PC-9 (cell line): Measurements from ENCODE around the gene FRMD8. TPM values are rescaled to one million over a fixed set of nuclear protein-coding genes. Genes with fewer than 3 reads are reported as not detected.

Experiments
- BruUV-seq: library from RNA; stranded (reverse); fragments of 400-500 nt; replicated peaks from 2 replicates; lab custom pipeline; 2021; lab: Mats Ljungman, UMichigan
- CTCF ChIA-PET: fragments of 300-600 bp; sonication (Branson Sonifier 250); formaldehyde crosslinking; loops from one replicate; lab custom pipeline; 2022; ENCODE audit warnings: antibody characterized with exemption; lab: Charles Lee
- POLR2A ChIA-PET: fragments of 300-600 bp; sonication (Branson Sonifier 250); formaldehyde crosslinking; loops from one replicate; lab custom pipeline; 2022; ENCODE audit warnings: antibody characterized with exemption; ENCODE audit not compliant: unreplicated experiment; lab: Charles Lee
- DNase-seq, 2 experiments: peaks; one replicate each; pipeline versions ENCODE4 v3.0.0 to v3.0.0-alpha.2; 2015 to 2022; ENCODE audit warnings: mixed read lengths in 1 of 2
- H2AFZ ChIP-seq: fragments of 200-600 bp; sonication (generic); 2 replicates; pipeline ENCODE4 v1.8.1; 2017; ENCODE audit warnings: antibody characterized with exemption
- H3F3A ChIP-seq: fragments of 200-600 bp; sonication (generic); 2 replicates; pipeline ENCODE4 v1.8.1; 2017; ENCODE audit warnings: antibody characterized with exemption, mild to moderate bottlenecking, low read depth; ENCODE audit not compliant: insufficient read depth
- H3K27ac ChIP-seq: fragments of 200-600 bp; sonication (generic); 2 replicates; pipeline ENCODE4 v1.6.1; 2016; ENCODE audit warnings: mixed run types
- H3K27me3 ChIP-seq: fragments of 200-600 bp; sonication (generic); 2 replicates; pipeline ENCODE4 v1.6.1; 2016; ENCODE audit warnings: low read depth, mixed run types; ENCODE audit not compliant: insufficient read depth
- H3K36me3 ChIP-seq: fragments of 200-600 bp; sonication (generic); 2 replicates; pipeline ENCODE4 v1.6.1; 2016; ENCODE audit warnings: low read depth, mixed run types
- H3K4me1 ChIP-seq: fragments of 200-600 bp; sonication (generic); replicated peaks from 2 replicates; pipeline ENCODE4 v1.6.1; 2016; ENCODE audit warnings: mixed run types; ENCODE audit not compliant: insufficient read depth
- H3K4me2 ChIP-seq: fragments of 200-600 bp; sonication (generic); 2 replicates; pipeline ENCODE4 v1.6.1; 2017; ENCODE audit warnings: mixed run types
- H3K4me3 ChIP-seq: fragments of 200-600 bp; sonication (generic); 2 replicates; pipeline ENCODE4 v1.6.1; 2016; ENCODE audit warnings: mixed run types
- H3K79me2 ChIP-seq: fragments of 200-600 bp; sonication (generic); 2 replicates; pipeline ENCODE4 v1.6.1; 2017; ENCODE audit warnings: low read depth, mixed run types
- H3K9me2 ChIP-seq: fragments of 200-600 bp; sonication (generic); 2 replicates; pipeline ENCODE4 v1.8.1; 2017; ENCODE audit warnings: mild to moderate bottlenecking; ENCODE audit not compliant: insufficient read depth
- H3K9me3 ChIP-seq: fragments of 200-600 bp; sonication (generic); 2 replicates; pipeline ENCODE4 v1.8.1; 2016; ENCODE audit warnings: low read depth; ENCODE audit not compliant: insufficient read depth
- H4K20me1 ChIP-seq: fragments of 200-600 bp; sonication (generic); 2 replicates; pipeline ENCODE4 v1.8.1; 2017; ENCODE audit not compliant: insufficient read depth
- CTCF ChIP-seq: fragments of 200-600 bp; sonication (generic); conservative IDR thresholded peaks from 2 replicates; pipeline ENCODE4 v1.6.1; 2017; ENCODE audit warnings: mixed run types, antibody characterized with exemption, mild to moderate bottlenecking, moderate library complexity
- EZH2 ChIP-seq: fragments of 200-600 bp; sonication (generic); IDR thresholded peaks from 2 replicates; pipeline ENCODE4 v1.8.0; 2017; ENCODE audit warnings: antibody characterized with exemption, low read depth
- intact Hi-C: fragments of 100-400 bp; cut with micrococcal nuclease; formaldehyde crosslinking; loops from one replicate; pipeline ENCODE4 v1.10.0; 2022; ENCODE audit not compliant: unreplicated experiment
- total RNA-seq: library from RNA; stranded (reverse); gene quantifications from 2 replicates; pipeline ENCODE4 v1.2.3, GENCODE V29; 2021

FRMD8 gene
- total RNA-seq, 1 experiment from 2014 or later: 32.4 TPM

- H3K4me3 ChIP-seq: no peak overlapping the region
- H2AFZ ChIP-seq: no peak overlapping the region
- no peaks in the 10 kb centered on the region for H4K20me1 ChIP-seq
- no TSS peak for BruUV-seq
- TF ChIP-seq CTCF (no peak), EZH2 (no peak)
- no peaks in the 10 kb centered on the region for H3K27me3 ChIP-seq
- CTCF ChIA-PET: no interaction called here
- peaks cover 14% of the 10 kb centered on the region; the same call in 1 of the 2 replicates for H3F3A ChIP-seq
- no peak for DNase-seq
- H3K36me3 ChIP-seq: peaks cover 5% of the 10 kb centered on the region
- no peaks in the 10 kb centered on the region for H3K9me2 ChIP-seq
- intact Hi-C loops: no loop called here
- POLR2A ChIA-PET: no interaction called here
- no peaks in the 10 kb centered on the region for H3K79me2 ChIP-seq
- H3K9me3 ChIP-seq: no peaks in the 10 kb centered on the region
- no peak overlapping the region for H3K4me2 ChIP-seq
- no peaks in the 10 kb centered on the region for H3K4me1 ChIP-seq
- no peak overlapping the region for H3K27ac ChIP-seq
Observed at GRCh38 chr11:65400307-65401072, 14.1 kb downstream of the FRMD8 start.

GRCh38 chr11:65401073-65401802 is 14.8 kb downstream of the FRMD8 start:
- no TSS peak for BruUV-seq
- H4K20me1 ChIP-seq: no peaks in the 10 kb centered on the region
- H3K27me3 ChIP-seq: no peaks in the 10 kb centered on the region
- no peak overlapping the region for H2AFZ ChIP-seq
- POLR2A ChIA-PET: no interaction called here
- DNase-seq: no peak
- TF ChIP-seq EZH2 (no peak), CTCF (no peak)
- peaks cover 14% of the 10 kb centered on the region; the same call in 1 of the 2 replicates for H3F3A ChIP-seq
- H3K4me3 ChIP-seq: no peak overlapping the region
- no peaks in the 10 kb centered on the region for H3K9me3 ChIP-seq
- no peaks in the 10 kb centered on the region for H3K4me1 ChIP-seq
- intact Hi-C loops: no loop called here
- no peaks in the 10 kb centered on the region for H3K79me2 ChIP-seq
- H3K9me2 ChIP-seq: no peaks in the 10 kb centered on the region
- no peak overlapping the region for H3K27ac ChIP-seq
- CTCF ChIA-PET: interaction anchor here (0.6 kb wide), 1 partner anchor 171 kb away, joined by 4 read pairs; the partner anchor contains the start of gene FAM89B
- no peak overlapping the region for H3K4me2 ChIP-seq
- H3K36me3 ChIP-seq: peaks cover 5% of the 10 kb centered on the region

DNA sequence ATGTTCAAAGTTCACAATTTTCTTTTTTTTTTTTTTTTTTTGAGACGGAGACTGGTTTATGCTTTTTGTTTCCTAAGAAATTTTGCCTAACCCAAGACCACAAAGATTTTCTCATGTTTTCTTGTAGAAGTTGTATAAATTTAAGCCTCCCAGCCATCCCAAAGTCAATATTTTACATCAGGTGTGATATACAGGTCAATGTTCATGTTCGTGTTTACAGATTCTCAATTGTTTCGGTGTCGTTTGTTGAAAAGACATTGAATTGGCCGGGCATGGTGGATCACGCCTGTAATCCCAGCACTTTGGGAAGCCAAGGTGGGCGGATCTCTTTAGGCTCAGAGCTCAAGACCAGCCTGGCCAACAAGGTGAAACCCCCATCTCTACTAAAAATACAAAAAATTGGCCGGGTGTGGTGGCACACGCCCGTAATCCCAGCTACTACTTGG is 15.4 kb downstream of the FRMD8 start:
- POLR2A ChIA-PET: no interaction called here

More for the DNA sequence above, 15.4 kb downstream of the FRMD8 start:
- Histone ChIP-seq H3K4me2 (no peak overlapping the region), H3K9me3 (no peaks in the 10 kb centered on the region), H3K27ac (no peak overlapping the region), H3K79me2 (no peaks in the 10 kb centered on the region), H3K4me1 (no peaks in the 10 kb centered on the region), H3F3A (peaks cover 14% of the 10 kb centered on the region; the same call in 1 of the 2 replicates), H3K9me2 (no peaks in the 10 kb centered on the region), H4K20me1 (no peaks in the 10 kb centered on the region), H3K4me3 (no peak overlapping the region), H2AFZ (no peak overlapping the region), H3K27me3 (no peaks in the 10 kb centered on the region), H3K36me3 (peaks cover 5% of the 10 kb centered on the region)
- intact Hi-C loops: no loop called here
- TSS peak; percentile 17 for BruUV-seq
- TF ChIP-seq CTCF (no peak), EZH2 (no peak)
- no peak for DNase-seq
- CTCF ChIA-PET: interaction anchor here (0.6 kb wide), 1 partner anchor 171 kb away, joined by 4 read pairs; the partner anchor contains the start of gene FAM89B
